Loucy (cell line): ENCODE data around the gene SSX7.
"Not testable (repeated sequence)": the region's sequence is repeated elsewhere in the genome, so short reads cannot be mapped to it uniquely, and the experiment has no call there.

ENCODE experiments used
- H2AFZ ChIP-seq: fragments of 200-600 bp; sonication (generic); 2 replicates; pipeline ENCODE4 v1.6.0; 2016; ENCODE audit warnings: antibody characterized with exemption, mild to moderate bottlenecking, low read length, moderate library complexity
- H3F3A ChIP-seq: fragments of 200-600 bp; 2 replicates; pipeline ENCODE4 v1.6.0; 2016; ENCODE audit warnings: antibody characterized with exemption, low read depth, mild to moderate bottlenecking
- H3K27me3 ChIP-seq: fragments of 200-600 bp; sonication (generic); 2 replicates; pipeline ENCODE4 v1.6.1; 2014; ENCODE audit warnings: low read length, mild to moderate bottlenecking; ENCODE audit not compliant: insufficient read depth, poor library complexity, severe bottlenecking
- H3K36me3 ChIP-seq: fragments of 200-600 bp; sonication (generic); 2 replicates; pipeline ENCODE4 v1.6.1; 2016; ENCODE audit warnings: low read length; ENCODE audit not compliant: insufficient read depth
- H3K4me1 ChIP-seq: fragments of 200-600 bp; sonication (generic); 2 replicates; pipeline ENCODE4 v1.5.1; 2014; ENCODE audit warnings: low read length, mild to moderate bottlenecking; ENCODE audit not compliant: insufficient read depth, poor library complexity, severe bottlenecking
- H3K4me2 ChIP-seq: fragments of 200-600 bp; sonication (generic); 2 replicates; pipeline ENCODE4 v1.6.0; 2014; ENCODE audit warnings: antibody characterized with exemption, low read length, low read depth, mild to moderate bottlenecking; ENCODE audit not compliant: poor library complexity, severe bottlenecking
- H3K4me3 ChIP-seq: fragments of 200-600 bp; sonication (generic); 2 replicates; pipeline ENCODE4 v1.5.1; 2014; ENCODE audit warnings: low read length, mild to moderate bottlenecking, mixed read lengths; ENCODE audit not compliant: poor library complexity, severe bottlenecking
- H3K79me2 ChIP-seq: fragments of 200-600 bp; sonication (generic); 2 replicates; pipeline ENCODE4 v1.6.1; 2014; ENCODE audit warnings: low read length; ENCODE audit not compliant: insufficient read depth
- H3K9ac ChIP-seq: fragments of 200-600 bp; sonication (generic); 2 replicates; pipeline ENCODE4 v1.6.0; 2014; ENCODE audit warnings: mild to moderate bottlenecking, low read depth, low read length, moderate library complexity; ENCODE audit not compliant: poor library complexity, severe bottlenecking
- H3K9me2 ChIP-seq: fragments of 200-600 bp; sonication (generic); replicated peaks from 2 replicates; pipeline ENCODE4 v1.6.1; 2016; ENCODE audit warnings: low read depth, low read length, mixed read lengths
- H3K9me3 ChIP-seq: fragments of 200-600 bp; sonication (generic); 2 replicates; pipeline ENCODE4 v1.6.1; 2014; ENCODE audit warnings: mild to moderate bottlenecking, antibody characterized with exemption, low read length, low read depth; ENCODE audit not compliant: insufficient read depth
- H4K20me1 ChIP-seq: fragments of 200-600 bp; sonication (generic); 2 replicates; pipeline ENCODE4 v1.6.0; 2014; ENCODE audit warnings: antibody characterized with exemption, low read length, mild to moderate bottlenecking; ENCODE audit not compliant: insufficient read depth, poor library complexity, severe bottlenecking

Gene SSX7

GRCh38 chrX:52654800-52655199 is at the start of gene SSX7:
Gene SSX7 (minus strand): TSS chrX:52654900. CDS start chrX:52653472, 1,428 bp downstream.
- H4K20me1 ChIP-seq, H3K4me2 ChIP-seq, H2AFZ ChIP-seq, H3K9ac ChIP-seq, H3K9me2 ChIP-seq, H3K9me3 ChIP-seq, H3K79me2 ChIP-seq, H3K27me3 ChIP-seq, H3F3A ChIP-seq, H3K4me3 ChIP-seq, H3K4me1 ChIP-seq, H3K36me3 ChIP-seq: not testable (repeated sequence)

GRCh38 chrX:52692034-52692433 is 37.3 kb upstream of the SSX7 start:
- not testable (repeated sequence) for H3K36me3 ChIP-seq, H3K9ac ChIP-seq, H3K9me3 ChIP-seq, H4K20me1 ChIP-seq, H3K9me2 ChIP-seq, H3F3A ChIP-seq, H3K27me3 ChIP-seq, H3K4me2 ChIP-seq, H2AFZ ChIP-seq, H3K79me2 ChIP-seq, H3K4me1 ChIP-seq, H3K4me3 ChIP-seq

GRCh38 chrX:52662218-52662617 is 7.5 kb upstream of the SSX7 start:
- H3K27me3 ChIP-seq = not testable (repeated sequence)

GRCh38 chrX:52655475-52655874 is 775 bp upstream of the SSX7 start:
- not testable (repeated sequence) for H3K4me2 ChIP-seq, H3K36me3 ChIP-seq, H3K4me3 ChIP-seq, H3K9me2 ChIP-seq, H3K79me2 ChIP-seq, H3K4me1 ChIP-seq, H3K9ac ChIP-seq, H2AFZ ChIP-seq, H3K9me3 ChIP-seq, H3K27me3 ChIP-seq, H3F3A ChIP-seq, H4K20me1 ChIP-seq

More at GRCh38 chrX:52662218-52662617, 7.5 kb upstream of the SSX7 start:
- not testable (repeated sequence) for H3K4me2 ChIP-seq, H3K9ac ChIP-seq, H3K79me2 ChIP-seq, H3K4me3 ChIP-seq, H3F3A ChIP-seq, H4K20me1 ChIP-seq, H3K36me3 ChIP-seq, H2AFZ ChIP-seq, H3K4me1 ChIP-seq, H3K9me3 ChIP-seq, H3K9me2 ChIP-seq

- H3K9me3 ChIP-seq, H3K27me3 ChIP-seq, H2AFZ ChIP-seq, H3K4me2 ChIP-seq, H3K4me3 ChIP-seq, H3K36me3 ChIP-seq, H3K4me1 ChIP-seq, H3K9ac ChIP-seq, H3K9me2 ChIP-seq, H4K20me1 ChIP-seq, H3F3A ChIP-seq, H3K79me2 ChIP-seq: not testable (repeated sequence)
These were observed 4.0 kb downstream of the SSX7 start for GRCh38 chrX:52650676-52651075.

- not testable (repeated sequence) for H3K27me3 ChIP-seq, H4K20me1 ChIP-seq, H3F3A ChIP-seq, H3K9me2 ChIP-seq, H3K4me2 ChIP-seq, H3K9ac ChIP-seq, H2AFZ ChIP-seq, H3K9me3 ChIP-seq, H3K79me2 ChIP-seq, H3K4me3 ChIP-seq, H3K36me3 ChIP-seq, H3K4me1 ChIP-seq
These were observed 5.7 kb downstream of the SSX7 start for GRCh38 chrX:52648956-52649355.

- H3K9me3 ChIP-seq, H3K9me2 ChIP-seq, H4K20me1 ChIP-seq, H2AFZ ChIP-seq, H3K27me3 ChIP-seq, H3F3A ChIP-seq, H3K36me3 ChIP-seq, H3K79me2 ChIP-seq, H3K4me1 ChIP-seq, H3K9ac ChIP-seq, H3K4me2 ChIP-seq, H3K4me3 ChIP-seq: not testable (repeated sequence)
These were observed 26.2 kb downstream of the SSX7 start for GRCh38 chrX:52628483-52628882.

GRCh38 chrX:52620661-52621060 is 34.0 kb downstream of the SSX7 start:
- not testable (repeated sequence) for H3K4me2 ChIP-seq, H4K20me1 ChIP-seq, H3K36me3 ChIP-seq, H3K4me3 ChIP-seq, H3F3A ChIP-seq, H3K9me3 ChIP-seq, H3K4me1 ChIP-seq, H3K27me3 ChIP-seq, H2AFZ ChIP-seq, H3K9me2 ChIP-seq, H3K79me2 ChIP-seq, H3K9ac ChIP-seq
